BLaER1 (cell line): ENCODE measurements around the gene SYCP2L.

Source experiments
- H3K27ac ChIP-seq: shearing (Covaris generic); formaldehyde crosslinking; 2 replicates; pipeline ENCODE4 v1.8.1; 2022
- H3K27me3 ChIP-seq: shearing (Covaris generic); formaldehyde crosslinking; 2 replicates; pipeline ENCODE4 v1.8.1; 2022
- H3K36me3 ChIP-seq: shearing (Covaris generic); formaldehyde crosslinking; 2 replicates; pipeline ENCODE4 v1.8.1; 2022
- H3K4me1 ChIP-seq: shearing (Covaris generic); formaldehyde crosslinking; 2 replicates; pipeline ENCODE4 v1.8.1; 2022
- H3K4me2 ChIP-seq: shearing (Covaris generic); formaldehyde crosslinking; 2 replicates; pipeline ENCODE4 v1.8.1; 2022
- H3K4me3 ChIP-seq: shearing (Covaris generic); formaldehyde crosslinking; 2 replicates; pipeline ENCODE4 v1.8.1; 2022
- H3K9ac ChIP-seq: shearing (Covaris generic); formaldehyde crosslinking; 2 replicates; pipeline ENCODE4 v1.8.1; 2022
- H3K9me3 ChIP-seq: shearing (Covaris generic); formaldehyde crosslinking; 2 replicates; pipeline ENCODE4 v1.8.1; 2022
- H4K20me1 ChIP-seq: shearing (Covaris generic); formaldehyde crosslinking; 2 replicates; pipeline ENCODE4 v1.8.1; 2022
- Cebpa-rat ChIP-seq: shearing (Covaris generic); IDR thresholded peaks from 2 replicates; pipeline ENCODE4 v1.8.1; 2022

The SYCP2L gene

GRCh38 chr6:11012976-11013720 lies 126.3 kb downstream of the SYCP2L start:
- H3K4me3 ChIP-seq = no peak overlapping the region
- TF ChIP-seq Cebpa-rat = no peak
- H3K27me3 ChIP-seq = no peaks in the 10 kb centered on the region
- H3K36me3 ChIP-seq = peaks cover 27% of the 10 kb centered on the region
- peaks cover 30% of the 10 kb centered on the region for H4K20me1 ChIP-seq
- H3K27ac ChIP-seq = peak overlapping the region; percentile 3; the same call in 1 of the 2 replicates
- H3K4me2 ChIP-seq = peak overlapping the region; percentile 72
- H3K4me1 ChIP-seq = peaks cover 52% of the 10 kb centered on the region
- no peaks in the 10 kb centered on the region for H3K9me3 ChIP-seq
- H3K9ac ChIP-seq = no peak overlapping the region

- H3K4me1 ChIP-seq = peaks cover 52% of the 10 kb centered on the region
These were observed 126.8 kb downstream of the SYCP2L start for GRCh38 chr6:11013721-11014070.

GRCh38 chr6:11015102-11015501 lies 128.2 kb downstream of the SYCP2L start:
- H3K27me3 ChIP-seq = no peaks in the 10 kb centered on the region
- H3K36me3 ChIP-seq = peaks cover 8% of the 10 kb centered on the region
- H3K27ac ChIP-seq = no peak overlapping the region
- no peak for TF ChIP-seq Cebpa-rat
- no peaks in the 10 kb centered on the region for H3K9me3 ChIP-seq
- H3K4me2 ChIP-seq = no peak overlapping the region
- H3K9ac ChIP-seq = no peak overlapping the region
- peaks cover 38% of the 10 kb centered on the region for H3K4me1 ChIP-seq
- H4K20me1 ChIP-seq = peaks cover 30% of the 10 kb centered on the region
- no peak overlapping the region for H3K4me3 ChIP-seq

More at GRCh38 chr6:11013721-11014070, 126.8 kb downstream of the SYCP2L start:
- H3K9me3 ChIP-seq = no peaks in the 10 kb centered on the region
- H3K27ac ChIP-seq = peak overlapping the region; percentile 3; the same call in 1 of the 2 replicates
- H3K4me2 ChIP-seq = peak overlapping the region; percentile 72
- peaks cover 21% of the 10 kb centered on the region for H3K36me3 ChIP-seq
- no peaks in the 10 kb centered on the region for H3K27me3 ChIP-seq
- no peak for TF ChIP-seq Cebpa-rat
- H4K20me1 ChIP-seq = peaks cover 30% of the 10 kb centered on the region
- H3K9ac ChIP-seq = no peak overlapping the region
- no peak overlapping the region for H3K4me3 ChIP-seq

- no peak overlapping the region for H3K27ac ChIP-seq
- peaks cover 38% of the 10 kb centered on the region for H4K20me1 ChIP-seq
These were observed 129.6 kb downstream of the SYCP2L start for GRCh38 chr6:11016452-11016851.

GRCh38 chr6:11017090-11017489 lies 130.2 kb downstream of the SYCP2L start:
- H3K27me3 ChIP-seq = no peaks in the 10 kb centered on the region
- no peak overlapping the region for H3K4me3 ChIP-seq
- no peaks in the 10 kb centered on the region for H3K9me3 ChIP-seq
- no peak overlapping the region for H3K9ac ChIP-seq
- H3K36me3 ChIP-seq = peaks cover 5% of the 10 kb centered on the region; the same call in 1 of the 2 replicates
- 0 out of 2 replicates have a peak overlapping the region, but pooled peaks have one; percentile 27 for H3K4me2 ChIP-seq
- no peak overlapping the region for H3K27ac ChIP-seq
- H3K4me1 ChIP-seq = peaks cover 30% of the 10 kb centered on the region
- no peak for TF ChIP-seq Cebpa-rat
- peaks cover 38% of the 10 kb centered on the region for H4K20me1 ChIP-seq

More at GRCh38 chr6:11016452-11016851, 129.6 kb downstream of the SYCP2L start:
- no peak for TF ChIP-seq Cebpa-rat
- Histone ChIP-seq H3K27me3 (no peaks in the 10 kb centered on the region), H3K36me3 (no peaks in the 10 kb centered on the region), H3K9ac (no peak overlapping the region), H3K4me3 (no peak overlapping the region), H3K4me1 (peaks cover 37% of the 10 kb centered on the region), H3K4me2 (no peak overlapping the region), H3K9me3 (no peaks in the 10 kb centered on the region)

GRCh38 chr6:11018225-11018624 lies 131.4 kb downstream of the SYCP2L start:
- peak; percentile 14; the same call in 1 of the 2 replicates for TF ChIP-seq Cebpa-rat

GRCh38 chr6:11021003-11021402 lies 134.2 kb downstream of the SYCP2L start:
- Histone ChIP-seq H3K27ac (no peak overlapping the region), H3K4me2 (no peak overlapping the region), H3K27me3 (no peaks in the 10 kb centered on the region), H3K36me3 (peaks cover 8% of the 10 kb centered on the region; the same call in 1 of the 2 replicates), H3K9me3 (no peaks in the 10 kb centered on the region), H3K4me1 (peaks cover 11% of the 10 kb centered on the region), H4K20me1 (peaks cover 45% of the 10 kb centered on the region), H3K4me3 (no peak overlapping the region), H3K9ac (no peak overlapping the region)
- TF ChIP-seq Cebpa-rat = no peak

More at GRCh38 chr6:11018225-11018624, 131.4 kb downstream of the SYCP2L start:
- H3K4me3 ChIP-seq = no peak overlapping the region
- H4K20me1 ChIP-seq = peaks cover 35% of the 10 kb centered on the region
- H3K27ac ChIP-seq = no peak overlapping the region
- peaks cover 19% of the 10 kb centered on the region for H3K4me1 ChIP-seq
- H3K36me3 ChIP-seq = peaks cover 8% of the 10 kb centered on the region; the same call in 1 of the 2 replicates
- no peak overlapping the region for H3K9ac ChIP-seq
- no peak overlapping the region for H3K4me2 ChIP-seq
- H3K9me3 ChIP-seq = no peaks in the 10 kb centered on the region
- H3K27me3 ChIP-seq = no peaks in the 10 kb centered on the region

GRCh38 chr6:11021714-11022113 lies 134.9 kb downstream of the SYCP2L start:
- H4K20me1 ChIP-seq = peaks cover 47% of the 10 kb centered on the region
- no peak overlapping the region for H3K4me2 ChIP-seq
- peaks cover 16% of the 10 kb centered on the region for H3K4me1 ChIP-seq
- no peaks in the 10 kb centered on the region for H3K9me3 ChIP-seq
- no peak overlapping the region for H3K27ac ChIP-seq
- TF ChIP-seq Cebpa-rat = no peak
- H3K4me3 ChIP-seq = no peak overlapping the region
- H3K27me3 ChIP-seq = no peaks in the 10 kb centered on the region
- no peak overlapping the region for H3K9ac ChIP-seq
- H3K36me3 ChIP-seq = peaks cover 11% of the 10 kb centered on the region; the same call in 1 of the 2 replicates

- Histone ChIP-seq H3K27me3 (no peaks in the 10 kb centered on the region), H3K4me3 (no peak overlapping the region), H3K9ac (no peak overlapping the region), H3K4me2 (no peak overlapping the region), H3K9me3 (no peaks in the 10 kb centered on the region), H3K36me3 (peaks cover 11% of the 10 kb centered on the region; the same call in 1 of the 2 replicates), H3K4me1 (peaks cover 7% of the 10 kb centered on the region), H3K27ac (no peak overlapping the region), H4K20me1 (peaks cover 47% of the 10 kb centered on the region)
- no peak for TF ChIP-seq Cebpa-rat
These were observed 136.2 kb downstream of the SYCP2L start for GRCh38 chr6:11023032-11023431.
